NOMO-1 (cell line): ENCODE measurements around the gene CYTH2.

ENCODE experiments used
- DNase-seq, 2 experiments: peaks; one replicate each; lab custom pipeline; 2025; ENCODE audit not compliant: unreplicated experiment in 2 of 2; lab: John Stamatoyannopoulos, UW

CYTH2 gene

DNA sequence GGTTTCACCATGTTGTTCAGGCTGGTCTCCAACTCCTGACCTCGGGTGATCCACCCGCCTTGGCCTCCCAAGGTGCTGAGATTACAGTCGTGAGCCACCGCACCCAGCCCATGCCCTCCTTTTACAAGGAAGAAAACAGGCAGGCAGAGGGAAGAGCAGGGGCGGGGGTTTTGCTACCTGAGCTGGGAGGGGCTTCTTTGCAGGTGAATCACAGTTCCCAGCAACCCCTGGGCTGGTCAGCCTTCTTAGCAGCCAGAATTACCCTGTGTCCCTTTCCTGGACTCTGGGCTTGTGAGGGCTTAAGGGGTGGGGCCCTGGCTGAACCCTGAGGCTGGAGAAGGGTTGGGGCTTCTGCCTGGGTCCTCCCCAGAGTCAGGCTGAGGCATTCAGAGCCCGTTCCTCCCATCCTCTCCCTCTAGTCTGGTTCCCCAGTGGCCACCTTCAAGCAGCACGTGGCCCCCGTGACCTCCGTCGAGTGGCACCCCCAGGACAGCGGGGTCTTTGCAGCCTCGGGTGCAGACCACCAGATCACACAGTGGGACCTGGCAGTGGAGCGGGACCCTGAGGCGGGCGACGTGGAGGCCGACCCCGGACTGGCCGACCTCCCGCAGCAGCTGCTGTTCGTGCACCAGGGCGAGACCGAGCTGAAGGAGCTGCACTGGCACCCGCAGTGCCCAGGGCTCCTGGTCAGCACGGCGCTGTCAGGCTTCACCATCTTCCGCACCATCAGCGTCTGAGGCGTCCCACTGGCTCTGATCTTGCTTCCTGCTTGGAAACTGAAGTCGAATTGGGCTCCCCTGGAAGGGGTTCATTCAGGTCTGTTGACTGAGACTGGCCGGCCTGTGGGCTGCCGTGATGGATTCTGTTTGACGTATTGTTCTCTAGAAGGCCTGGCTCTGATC lies 16.6 kb upstream of the CYTH2 start:
- DNase-seq, result no peak

DNA sequence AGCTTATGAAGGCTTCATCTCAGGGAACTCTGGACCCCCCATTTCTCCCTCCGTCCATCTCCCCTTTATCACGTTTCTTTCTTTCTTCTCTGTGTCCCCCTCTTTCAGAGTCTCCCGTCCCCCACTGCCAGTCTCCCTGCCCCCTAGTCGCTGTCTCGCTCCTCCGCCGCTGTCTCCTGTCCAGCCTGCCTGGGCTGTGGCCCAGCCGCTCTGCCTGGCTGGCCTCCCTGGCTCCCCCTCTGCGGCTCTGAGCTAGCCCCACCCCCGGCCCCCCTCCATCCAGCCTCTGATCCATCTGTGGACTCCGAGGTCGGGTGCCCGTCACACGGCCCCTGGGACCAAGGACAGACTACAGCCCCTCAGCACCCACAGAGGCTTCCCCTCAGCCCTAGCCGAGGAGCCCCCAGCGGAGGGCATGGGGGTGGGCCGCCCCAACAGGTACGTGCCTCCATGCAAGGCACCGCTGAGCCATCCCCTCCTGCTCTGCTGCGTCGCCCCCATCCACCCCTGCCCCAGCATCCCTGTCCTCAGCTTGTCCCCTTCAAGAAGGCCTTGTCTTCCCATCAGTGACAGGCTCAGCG lies 14.9 kb upstream of the CYTH2 start:
- DNase-seq, result no peak

DNA sequence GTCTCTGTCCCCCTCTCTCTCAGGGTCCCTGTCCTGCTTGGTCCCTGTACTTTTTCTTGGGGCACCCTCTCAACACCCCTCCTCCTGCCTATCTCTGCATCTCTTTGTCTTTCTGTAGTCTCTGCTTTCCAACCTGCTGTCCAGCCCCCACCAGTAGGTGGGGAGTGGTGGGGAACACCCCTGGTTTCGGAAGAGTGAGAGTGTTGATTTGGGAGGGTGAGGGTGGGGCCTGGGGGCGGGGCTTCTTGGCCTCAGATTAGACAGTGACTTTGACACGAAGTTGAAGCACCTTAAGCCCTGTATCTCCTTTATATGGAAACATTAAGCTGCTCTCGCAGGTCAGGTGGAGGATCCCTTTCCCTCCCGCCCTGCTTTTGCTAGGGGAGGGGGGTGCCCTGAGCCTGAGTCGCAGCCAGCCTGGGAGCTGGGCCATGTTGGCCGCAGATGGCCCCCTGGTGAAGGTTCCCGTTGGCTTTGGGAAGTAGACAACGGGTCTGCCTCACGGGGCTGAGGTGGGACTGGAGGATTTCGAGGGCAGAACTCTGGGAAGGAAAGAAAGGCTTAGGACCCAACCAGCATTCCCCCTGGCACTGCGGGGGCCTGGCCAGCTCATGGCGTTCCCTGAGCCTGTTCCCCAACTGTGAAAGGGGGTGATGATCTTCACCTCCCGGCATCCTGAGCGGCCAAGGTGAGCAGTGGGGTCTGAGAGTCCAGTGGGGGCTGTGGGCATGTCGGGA lies 13.8 kb upstream of the CYTH2 start, which contains the start of gene KCNJ14:
Gene KCNJ14 (plus strand): TSS at position 404 of the 737 bp plus-strand sequence. CDS start 6,151 bp downstream, outside the sequence.
- no peak for DNase-seq

DNA sequence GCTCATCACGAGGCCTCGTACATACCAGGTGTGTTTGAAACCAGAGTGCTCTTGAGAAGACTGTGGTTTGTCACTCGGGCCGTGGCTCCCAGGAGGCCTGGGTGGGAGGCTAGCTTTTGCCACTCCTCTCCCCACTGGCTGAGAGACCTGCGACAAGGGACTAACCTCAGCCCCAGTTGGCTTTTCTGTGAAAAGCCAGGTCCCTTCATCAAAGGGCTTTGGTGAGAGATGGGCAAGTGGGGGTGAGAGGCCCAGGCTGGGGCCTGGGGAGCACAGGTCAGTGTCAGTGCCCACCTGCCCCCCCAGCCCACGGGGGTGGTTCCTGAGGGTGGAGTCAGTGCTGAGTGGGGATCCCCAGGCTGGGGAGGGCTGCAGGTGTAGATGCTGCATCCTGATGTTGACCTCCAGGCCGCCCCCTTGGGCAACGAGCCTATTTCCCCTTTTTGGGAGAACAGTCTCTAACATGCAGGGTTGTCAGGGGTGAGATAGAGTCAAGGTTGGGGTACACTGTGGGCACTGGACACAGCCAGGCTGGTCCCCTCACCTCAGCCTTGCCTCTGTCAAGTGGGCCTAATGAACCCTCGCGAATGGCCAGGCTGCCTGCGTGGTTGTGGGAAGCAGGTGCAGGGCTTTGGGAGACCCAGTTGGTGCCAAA lies 13.1 kb upstream of the CYTH2 start:
- no peak for DNase-seq

DNA sequence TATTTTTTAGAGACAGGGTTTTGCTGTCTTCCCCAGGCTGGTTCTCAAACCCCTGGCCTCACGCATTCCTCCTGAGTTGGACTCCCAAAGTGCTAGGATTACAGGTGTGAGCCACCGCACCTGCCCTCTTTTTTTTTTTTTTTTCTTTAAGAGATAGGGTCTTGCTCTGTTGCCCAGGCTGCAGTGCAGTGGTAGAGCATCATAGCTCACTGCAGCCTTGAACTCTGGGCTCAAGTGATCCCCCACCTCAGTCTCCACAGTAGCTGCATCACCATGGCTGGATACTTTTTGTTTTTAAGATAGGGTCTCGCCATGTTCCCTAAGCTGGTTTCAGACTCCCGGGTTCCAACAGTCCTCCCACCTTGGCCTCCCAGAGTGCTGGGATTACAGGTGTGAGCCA lies 12.3 kb upstream of the CYTH2 start:
- DNase-seq, result no peak

DNA sequence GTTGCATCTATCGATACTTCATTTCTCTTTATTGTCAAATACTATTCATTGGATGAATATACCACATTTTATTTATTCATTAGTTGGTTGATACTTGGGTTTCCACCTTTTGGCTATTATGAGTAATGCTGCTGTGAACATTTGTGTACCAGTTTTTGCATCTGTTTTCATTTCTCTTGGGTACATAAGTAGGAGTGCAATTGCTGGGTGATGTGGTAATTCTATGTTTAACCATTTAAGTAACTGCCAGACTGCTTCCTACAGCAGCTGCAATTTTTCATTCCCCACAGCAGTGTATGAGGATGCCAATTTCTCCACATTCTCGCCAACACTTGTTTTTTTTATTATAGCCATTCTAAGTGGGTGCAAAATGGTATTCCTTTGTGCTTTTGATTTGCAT lies 11.2 kb upstream of the CYTH2 start:
- DNase-seq, result no peak

DNA sequence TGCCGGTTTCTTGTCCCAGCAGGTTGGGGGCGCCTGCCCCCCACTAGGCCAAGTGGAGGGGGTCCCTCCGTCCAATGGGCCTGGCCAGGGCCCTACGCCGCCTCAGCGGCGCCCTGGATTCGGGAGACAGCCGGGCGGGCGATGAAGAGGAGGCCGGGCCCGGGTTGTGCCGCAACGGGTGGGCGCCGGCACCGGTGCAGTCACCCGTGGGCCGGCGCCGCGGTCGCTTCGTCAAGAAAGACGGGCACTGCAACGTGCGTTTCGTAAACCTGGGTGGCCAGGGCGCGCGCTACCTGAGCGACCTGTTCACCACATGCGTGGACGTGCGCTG lies 7.6 kb upstream of the CYTH2 start:
- no peak for DNase-seq

DNA sequence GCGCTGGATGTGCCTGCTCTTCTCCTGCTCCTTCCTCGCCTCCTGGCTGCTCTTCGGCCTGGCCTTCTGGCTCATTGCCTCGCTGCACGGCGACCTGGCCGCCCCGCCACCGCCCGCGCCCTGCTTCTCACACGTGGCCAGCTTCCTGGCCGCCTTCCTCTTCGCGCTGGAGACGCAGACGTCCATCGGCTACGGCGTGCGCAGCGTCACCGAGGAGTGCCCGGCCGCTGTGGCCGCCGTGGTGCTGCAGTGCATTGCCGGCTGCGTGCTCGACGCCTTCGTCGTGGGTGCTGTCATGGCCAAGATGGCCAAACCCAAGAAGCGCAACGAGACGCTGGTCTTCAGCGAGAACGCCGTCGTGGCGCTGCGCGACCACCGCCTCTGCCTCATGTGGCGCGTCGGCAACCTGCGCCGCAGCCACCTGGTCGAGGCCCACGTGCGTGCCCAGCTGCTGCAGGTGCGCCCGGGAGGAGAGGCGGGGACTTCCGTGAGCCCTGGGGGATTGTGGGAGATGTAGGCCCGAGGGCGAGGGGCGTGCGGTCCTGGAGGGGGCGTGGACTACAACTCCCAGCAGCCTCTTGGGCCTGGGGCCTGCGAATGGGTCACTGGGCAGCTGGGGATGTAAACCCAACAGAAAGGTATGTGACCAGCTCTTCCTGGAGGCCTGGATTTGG lies 7.0 kb upstream of the CYTH2 start:
- no peak for DNase-seq

DNA sequence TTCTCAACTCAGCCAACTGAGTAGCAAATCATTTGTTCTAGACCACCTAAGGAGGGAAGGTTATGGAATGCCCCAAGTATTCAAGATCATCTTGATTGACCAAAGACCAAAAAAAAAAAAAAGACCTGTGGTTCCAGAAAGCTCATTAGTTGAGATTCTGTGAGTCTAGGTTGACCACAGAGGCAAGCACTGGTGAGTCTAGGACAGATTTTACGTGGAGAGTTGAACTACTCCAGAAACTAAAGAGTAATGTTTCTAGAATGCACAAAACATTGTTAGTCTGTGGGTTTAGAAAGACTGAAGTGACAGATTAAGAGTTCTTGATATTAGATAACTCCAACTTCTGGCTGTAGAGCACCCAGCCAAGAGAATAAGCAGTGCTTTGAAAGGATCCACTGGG lies 4.0 kb upstream of the CYTH2 start:
- DNase-seq, result no peak

DNA sequence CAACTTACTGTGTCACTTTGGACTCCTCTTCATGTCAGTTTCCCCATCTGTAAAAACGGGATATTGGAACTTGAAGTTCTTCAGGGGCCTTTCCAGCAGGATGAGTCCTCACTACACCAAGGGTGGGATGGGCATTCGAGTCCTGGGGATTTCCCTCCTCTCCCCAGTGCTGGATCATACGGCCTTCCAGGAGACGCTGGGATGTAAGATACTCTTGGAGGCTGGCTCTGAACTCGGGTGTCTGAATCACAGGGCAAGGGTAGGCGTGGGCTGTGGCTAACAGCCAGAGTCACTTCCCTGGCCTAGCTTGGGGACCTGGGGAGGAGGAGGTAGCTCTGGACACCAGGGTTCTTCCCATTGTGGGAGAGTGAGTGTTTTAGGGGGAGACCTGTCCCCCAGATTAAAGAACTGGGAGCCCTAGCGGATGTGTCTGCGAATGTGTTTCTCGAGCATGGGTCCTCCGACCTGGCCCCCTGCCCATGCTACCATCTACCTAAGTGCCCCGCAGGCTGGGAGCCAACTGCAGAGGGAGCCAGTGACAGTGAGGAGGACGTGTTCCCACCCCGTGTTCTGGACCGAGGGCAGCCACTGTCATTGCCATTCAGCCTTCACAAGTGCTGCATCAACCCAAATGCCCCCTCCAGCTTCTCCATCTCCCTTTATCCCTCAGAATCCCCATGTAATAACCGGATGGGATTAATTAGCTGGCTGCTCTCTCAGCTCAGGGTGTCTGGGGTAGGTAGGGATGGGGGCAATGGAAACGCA lies 2.4 kb upstream of the CYTH2 start:
- DNase-seq, result no peak

DNA sequence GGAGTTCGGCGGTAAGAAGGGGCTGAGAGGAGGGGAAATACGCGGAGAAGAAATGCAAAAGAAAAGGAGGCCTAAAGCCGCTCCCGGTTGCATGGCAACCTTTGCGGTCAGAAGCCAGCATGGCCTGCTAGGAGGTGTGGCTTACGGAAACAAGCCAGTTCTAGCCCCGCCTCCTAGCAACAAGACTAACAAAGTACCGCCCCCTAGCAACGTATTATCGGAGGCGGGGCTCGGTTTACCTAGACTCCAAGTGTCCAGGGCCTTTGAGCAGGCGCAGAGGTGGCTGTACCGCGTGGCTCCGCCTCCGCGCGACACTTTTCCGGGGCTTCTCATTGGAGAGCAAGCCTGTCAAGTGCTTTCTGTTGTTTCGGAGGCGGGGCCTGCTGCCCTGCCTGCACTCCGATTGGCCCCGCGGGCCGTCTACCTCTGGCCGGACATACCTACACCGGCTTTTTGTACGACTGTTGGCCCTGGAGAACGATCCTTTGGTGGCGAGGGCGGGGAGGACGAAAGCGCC lies 339 bp upstream of the CYTH2 start:
- DNase-seq, result peak; percentile 100

DNA sequence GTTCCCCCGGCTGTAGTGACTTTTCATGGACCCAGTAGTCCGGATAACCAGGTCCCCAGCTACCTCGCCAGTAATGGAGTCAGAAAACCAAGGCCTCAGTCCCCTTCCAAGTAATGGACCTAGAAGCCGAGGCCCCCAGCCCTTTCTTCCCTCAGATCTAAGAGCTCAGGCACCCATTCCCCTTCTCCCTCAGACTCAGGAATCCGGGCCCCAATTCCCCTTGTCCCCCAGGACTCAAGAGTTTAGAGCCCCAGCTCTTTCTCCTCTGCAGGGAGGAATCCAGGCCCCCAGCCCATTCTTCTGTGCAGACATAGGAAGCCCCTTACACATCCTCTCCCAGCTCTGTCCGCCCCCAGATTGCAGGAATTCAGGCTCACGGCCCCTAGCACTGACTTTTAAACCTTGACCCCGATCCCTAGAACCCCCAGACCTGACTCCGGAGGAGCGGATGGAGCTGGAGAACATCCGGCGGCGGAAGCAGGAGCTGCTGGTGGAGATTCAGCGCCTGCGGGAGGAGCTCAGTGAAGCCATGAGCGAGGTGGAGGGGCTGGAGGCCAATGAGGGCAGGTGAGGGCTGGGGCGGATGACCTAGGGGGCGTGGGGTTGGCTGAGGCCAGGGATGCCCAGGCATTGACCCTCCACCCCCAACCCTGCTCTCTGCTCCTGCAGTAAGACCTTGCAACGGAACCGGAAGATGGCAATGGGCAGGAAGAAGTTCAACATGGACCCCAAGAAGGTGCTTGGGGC lies 938 bp downstream of the CYTH2 start:
- no peak for DNase-seq

DNA sequence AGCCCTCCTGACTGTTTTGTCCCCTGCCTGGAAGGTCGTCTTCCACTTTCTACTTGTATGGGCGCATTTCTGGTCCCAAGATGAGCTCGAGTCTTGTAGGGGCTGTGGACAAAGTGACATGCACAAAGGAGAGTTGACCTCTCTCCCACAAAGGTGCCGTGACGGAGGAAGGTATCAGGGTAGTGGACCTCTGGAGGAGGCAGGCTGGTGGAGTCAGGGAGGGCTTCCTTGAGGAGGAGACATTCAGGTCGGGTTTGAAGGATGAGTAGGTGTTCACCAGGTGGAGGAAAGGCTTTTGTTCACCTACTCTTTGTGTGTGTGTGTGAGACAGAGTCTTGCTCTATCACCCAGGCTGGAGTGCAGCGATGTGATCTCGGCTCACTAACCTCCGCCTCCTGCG lies 1.7 kb downstream of the CYTH2 start:
- DNase-seq, result no peak

DNA sequence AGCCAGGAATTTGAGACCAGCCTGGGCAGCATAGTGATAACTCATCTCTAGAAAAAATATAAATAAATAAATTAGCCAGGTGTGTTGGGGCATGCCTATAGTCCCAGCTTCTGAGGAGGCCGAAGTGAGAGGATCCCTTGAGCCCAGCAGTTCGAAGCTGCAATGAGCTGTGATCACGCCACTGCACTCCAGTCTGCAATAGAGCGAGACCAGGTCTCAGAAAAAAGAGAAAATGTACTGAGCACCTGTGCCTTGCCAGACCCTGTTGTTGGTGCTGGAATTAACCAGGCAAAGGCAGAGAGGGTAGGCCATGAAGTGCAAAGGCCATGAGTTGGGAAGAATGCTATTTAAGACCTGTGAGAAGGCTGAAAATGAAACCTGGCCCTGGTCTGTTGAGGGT lies 2.7 kb downstream of the CYTH2 start:
- DNase-seq, result no peak

DNA sequence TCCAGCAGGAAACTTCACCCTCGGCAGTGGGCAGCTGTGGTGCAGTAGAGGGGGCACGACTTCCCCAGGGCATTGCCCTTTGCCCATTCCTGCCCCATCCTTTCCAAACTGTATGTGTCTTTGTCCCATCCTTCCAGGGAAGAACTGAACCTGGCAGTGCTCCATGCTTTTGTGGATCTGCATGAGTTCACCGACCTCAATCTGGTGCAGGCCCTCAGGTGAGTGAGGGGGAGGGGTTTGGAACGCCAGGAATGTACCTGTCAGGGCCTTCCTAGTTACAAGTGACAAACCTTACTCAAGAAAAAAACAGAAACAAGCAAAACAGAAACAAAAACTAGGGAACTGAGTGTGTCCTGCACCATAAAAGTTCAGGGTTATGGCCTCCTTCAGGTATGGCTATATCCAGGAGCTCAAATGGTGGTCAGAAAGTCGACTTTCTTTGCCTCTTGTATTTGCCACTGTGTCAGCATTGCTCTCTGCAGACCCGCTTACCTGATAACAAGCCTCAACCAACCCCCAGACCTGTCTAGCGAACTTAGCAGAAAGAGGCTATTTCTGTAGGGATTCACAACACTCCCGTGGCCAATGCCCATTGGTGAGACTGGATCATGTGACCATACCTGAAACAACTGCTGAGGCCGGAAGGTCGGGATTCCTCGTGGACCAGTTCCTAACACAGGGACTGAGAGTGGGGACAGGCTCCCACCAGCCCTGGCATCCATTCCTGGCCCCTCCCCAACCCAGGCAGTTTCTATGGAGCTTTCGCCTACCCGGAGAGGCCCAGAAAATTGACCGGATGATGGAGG lies 4.2 kb downstream of the CYTH2 start:
- no peak for DNase-seq

DNA sequence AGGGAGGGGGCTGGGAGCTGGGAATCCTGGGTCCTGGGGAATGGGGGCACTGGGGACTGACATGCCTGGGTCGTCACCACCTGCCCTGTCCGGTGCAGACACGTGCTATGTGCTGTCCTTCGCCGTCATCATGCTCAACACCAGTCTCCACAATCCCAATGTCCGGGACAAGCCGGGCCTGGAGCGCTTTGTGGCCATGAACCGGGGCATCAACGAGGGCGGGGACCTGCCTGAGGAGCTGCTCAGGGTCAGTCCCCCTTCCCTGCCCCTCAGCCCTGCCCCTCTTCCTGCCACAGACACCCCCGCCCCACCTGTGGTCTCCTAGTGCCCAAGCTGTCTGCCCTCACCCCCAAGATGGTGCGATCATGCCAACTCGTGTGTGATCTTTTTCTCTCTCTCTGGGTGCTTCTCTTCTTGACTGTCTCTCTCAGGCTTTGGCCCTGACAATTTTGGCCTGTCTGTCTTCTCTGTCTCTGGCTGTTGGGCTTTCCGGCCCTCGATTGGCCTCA lies 5.0 kb downstream of the CYTH2 start:
- DNase-seq, result no peak

DNA sequence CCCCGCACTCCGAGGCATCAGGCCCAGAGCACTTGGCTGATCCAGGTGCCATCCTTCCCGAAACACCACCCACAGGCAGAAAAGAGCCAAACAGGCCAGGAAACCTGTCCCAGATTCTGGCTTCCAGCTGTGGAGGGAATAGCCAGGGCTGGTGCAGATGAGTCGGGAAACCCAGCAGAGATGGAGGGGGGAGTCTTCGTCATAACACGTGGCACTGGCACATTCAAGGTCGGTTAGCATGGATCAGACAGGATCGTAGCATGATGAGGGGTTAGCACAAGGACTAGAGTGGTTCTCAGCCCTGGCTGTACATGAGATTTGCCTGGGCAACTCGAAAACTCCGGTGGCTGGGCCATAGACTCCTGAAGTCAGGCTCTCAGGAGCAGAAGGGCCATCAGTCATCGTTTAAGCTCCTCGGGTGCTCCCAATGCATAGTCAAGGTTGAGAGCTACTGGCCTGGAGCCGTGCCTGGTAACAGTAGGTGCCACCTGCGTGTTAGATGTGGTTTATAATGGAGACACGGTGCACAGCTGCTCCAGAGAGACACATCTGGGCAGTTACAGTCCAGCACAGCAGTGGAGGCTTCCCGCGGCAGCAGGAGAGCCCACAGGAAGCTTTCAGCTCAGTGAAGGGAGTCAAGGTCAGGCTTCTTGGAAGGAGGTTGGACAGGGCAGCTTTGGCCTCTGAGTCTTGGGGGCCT lies 6.3 kb downstream of the CYTH2 start:
- no peak for DNase-seq
